ENCODE results near the gene MYMK. TPM values are rescaled to one million over a fixed set of nuclear protein-coding genes. Genes with fewer than 3 reads are reported as not detected.

MYMK gene
- total RNA-seq, 4 donors from 2014 or later: not detected

DNA sequence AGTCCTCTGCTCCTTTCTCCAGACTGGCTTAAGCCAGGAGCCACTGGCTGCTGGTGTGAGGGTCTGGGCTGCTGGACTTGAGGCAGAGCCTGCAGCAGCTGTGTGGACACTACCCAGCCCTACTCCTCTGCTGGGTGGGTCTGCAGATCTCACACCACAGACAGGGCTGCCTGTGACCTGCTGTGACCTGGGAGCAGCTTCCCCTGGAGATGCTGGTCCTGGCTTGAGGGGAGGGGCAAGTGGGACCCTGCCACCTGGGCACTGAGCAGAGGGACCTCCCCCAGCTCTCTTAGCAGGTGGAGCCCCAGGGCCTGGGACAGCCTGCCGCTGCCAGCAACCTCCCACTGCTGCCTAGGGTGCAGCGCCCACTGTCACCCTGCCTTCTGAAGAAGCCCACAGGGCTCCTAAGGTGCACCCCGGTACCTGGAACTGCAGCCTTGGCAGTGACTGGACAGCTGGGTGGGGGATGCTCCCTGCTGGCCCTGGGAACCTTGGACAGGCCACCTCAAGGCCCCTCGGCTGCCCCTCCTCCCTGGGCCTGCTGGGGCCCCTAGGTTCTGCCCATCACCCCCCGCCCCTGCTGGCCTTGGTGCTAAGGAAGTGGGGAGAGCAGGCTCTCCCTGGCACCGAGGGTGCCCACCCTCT is 55.9 kb downstream of the MYMK start:
- intact Hi-C loops (cut with DNase I; ENCODE audit: low total_unique reads): no loop called here
- no peak overlapping the region for H3K4me3 ChIP-seq (ENCODE audit: low read depth, poor library complexity, severe bottlenecking)
- no peak for TF ChIP-seq POLR2A (IDR thresholded peaks at IDR 0.05)
- TF ChIP-seq, protein P1, sequence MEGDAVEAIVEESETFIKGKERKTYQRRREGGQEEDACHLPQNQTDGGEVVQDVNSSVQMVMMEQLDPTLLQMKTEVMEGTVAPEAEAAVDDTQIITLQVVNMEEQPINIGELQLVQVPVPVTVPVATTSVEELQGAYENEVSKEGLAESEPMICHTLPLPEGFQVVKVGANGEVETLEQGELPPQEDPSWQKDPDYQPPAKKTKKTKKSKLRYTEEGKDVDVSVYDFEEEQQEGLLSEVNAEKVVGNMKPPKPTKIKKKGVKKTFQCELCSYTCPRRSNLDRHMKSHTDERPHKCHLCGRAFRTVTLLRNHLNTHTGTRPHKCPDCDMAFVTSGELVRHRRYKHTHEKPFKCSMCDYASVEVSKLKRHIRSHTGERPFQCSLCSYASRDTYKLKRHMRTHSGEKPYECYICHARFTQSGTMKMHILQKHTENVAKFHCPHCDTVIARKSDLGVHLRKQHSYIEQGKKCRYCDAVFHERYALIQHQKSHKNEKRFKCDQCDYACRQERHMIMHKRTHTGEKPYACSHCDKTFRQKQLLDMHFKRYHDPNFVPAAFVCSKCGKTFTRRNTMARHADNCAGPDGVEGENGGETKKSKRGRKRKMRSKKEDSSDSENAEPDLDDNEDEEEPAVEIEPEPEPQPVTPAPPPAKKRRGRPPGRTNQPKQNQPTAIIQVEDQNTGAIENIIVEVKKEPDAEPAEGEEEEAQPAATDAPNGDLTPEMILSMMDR (IDR thresholded peaks at IDR 0.05): no peak
- no peak for DNase-seq (ENCODE audit: low spot score in 2 of 2)
- WGBS, 2 donors: 89 to 98% methylated on average over 5 to 6 of the region's 6 CpGs

DNA sequence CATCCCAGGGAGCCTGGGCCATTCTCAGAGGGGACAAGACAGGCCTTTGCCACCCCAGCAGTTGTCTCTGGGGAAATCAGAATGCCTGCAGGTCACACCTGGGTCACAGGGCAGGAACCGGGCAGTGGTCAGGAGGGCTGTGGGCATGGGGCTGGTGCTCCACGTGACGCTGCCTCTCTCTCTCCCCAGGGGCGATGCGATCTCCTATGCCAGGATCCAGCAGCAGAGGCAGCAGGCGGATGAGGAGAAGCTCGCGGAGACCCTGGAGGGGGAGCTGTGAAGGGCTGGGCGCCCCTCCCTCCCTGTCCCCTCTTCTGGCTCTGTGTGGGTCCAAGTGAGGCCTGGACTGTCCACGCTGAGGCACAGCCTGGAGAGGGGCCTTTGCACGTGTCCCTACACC is 56.4 kb downstream of the MYMK start:
- 92 to 93% methylated on average over 11 of the region's 11 CpGs for WGBS, 2 donors
- intact Hi-C loops (cut with DNase I; ENCODE audit: low total_unique reads): no loop called here
- no peak overlapping the region for H3K4me3 ChIP-seq (ENCODE audit: low read depth, poor library complexity, severe bottlenecking)
- DNase-seq (ENCODE audit: low spot score in 2 of 2): no peak
- TF ChIP-seq, protein P1 (IDR thresholded peaks at IDR 0.05): no peak

DNA sequence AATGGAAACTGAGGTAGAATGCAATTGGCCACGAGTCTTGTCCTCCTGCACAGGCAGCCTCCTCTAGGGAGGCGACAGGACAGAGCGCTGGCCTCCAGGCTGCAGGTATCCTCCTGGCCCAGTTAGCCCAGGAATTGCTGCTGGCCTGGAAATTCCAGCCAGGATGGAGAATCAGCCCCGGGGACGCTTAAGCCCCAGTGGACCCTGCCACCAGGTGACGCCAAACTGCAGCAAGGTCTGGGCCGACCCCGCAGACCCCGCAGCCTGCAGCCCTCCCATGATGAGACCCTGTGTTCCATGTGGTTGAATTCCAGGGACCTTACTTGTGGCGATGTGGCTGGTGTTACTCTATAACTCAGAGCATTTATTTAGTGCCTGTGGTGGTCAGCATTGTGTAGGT is 57.7 kb downstream of the MYMK start:
- TF ChIP-seq, protein P1 (IDR thresholded peaks at IDR 0.05): no peak
- no peak for TF ChIP-seq POLR2A (IDR thresholded peaks at IDR 0.05)
- no peak overlapping the region for H3K4me3 ChIP-seq (ENCODE audit: low read depth, poor library complexity, severe bottlenecking)
- no peak for DNase-seq (ENCODE audit: low spot score in 2 of 2)
- intact Hi-C loops (cut with DNase I; ENCODE audit: low total_unique reads): no loop called here
- WGBS, 2 donors: 83 to 90% methylated on average over 10 of the region's 10 CpGs

DNA sequence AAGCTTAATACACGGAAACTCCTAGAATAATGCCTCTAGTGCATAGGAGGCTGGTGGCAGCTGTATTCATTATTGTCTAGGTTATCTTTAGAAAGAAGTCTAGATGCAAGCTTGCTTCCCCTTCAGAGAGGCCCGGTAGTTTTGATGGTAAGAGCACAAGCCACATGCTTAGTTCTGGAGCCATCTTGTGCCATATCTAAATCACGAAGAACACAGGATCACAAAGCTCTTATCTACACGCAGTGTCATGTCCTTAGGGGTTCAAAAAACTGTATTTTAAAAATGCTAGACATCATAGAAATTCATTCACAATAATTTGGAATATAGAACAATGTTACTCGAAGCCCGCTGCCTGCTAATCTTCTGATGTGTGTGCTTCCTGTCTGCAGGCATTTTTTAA is 58.8 kb downstream of the MYMK start:
- H3K4me3 ChIP-seq (ENCODE audit: low read depth, poor library complexity, severe bottlenecking): no peak overlapping the region
- intact Hi-C loops (cut with DNase I; ENCODE audit: low total_unique reads): no loop called here
- DNase-seq (ENCODE audit: low spot score in 2 of 2): no peak
- 81 to 84% methylated on average over 6 of the region's 6 CpGs for WGBS, 2 donors
- no peak for TF ChIP-seq POLR2A (IDR thresholded peaks at IDR 0.05)
- TF ChIP-seq, protein P1 (IDR thresholded peaks at IDR 0.05): no peak

DNA sequence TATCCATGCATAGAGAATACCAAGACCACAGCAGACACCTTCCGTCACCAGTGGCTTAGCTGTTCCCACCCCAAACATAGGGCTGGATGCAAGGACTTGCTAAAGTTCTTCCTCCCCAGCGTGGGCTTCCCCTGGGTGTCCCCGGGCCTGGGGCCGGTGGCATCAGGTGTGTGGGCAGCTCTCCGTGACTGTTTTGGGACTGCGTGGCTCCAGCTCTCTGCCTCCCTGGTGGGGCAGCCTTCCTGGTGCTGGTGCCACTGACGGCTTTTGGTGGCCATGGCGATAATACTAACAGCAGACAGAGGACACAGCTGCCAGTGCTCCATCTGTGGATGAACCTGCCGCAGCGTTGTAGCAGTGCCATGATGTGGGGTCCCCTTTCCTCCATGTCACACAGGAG is 60.1 kb downstream of the MYMK start:
- H3K4me3 ChIP-seq (ENCODE audit: low read depth, poor library complexity, severe bottlenecking): no peak overlapping the region
- no peak for TF ChIP-seq POLR2A (IDR thresholded peaks at IDR 0.05)
- TF ChIP-seq, protein P1 (IDR thresholded peaks at IDR 0.05): no peak
- no peak for DNase-seq (ENCODE audit: low spot score in 2 of 2)
- intact Hi-C loops (cut with DNase I; ENCODE audit: low total_unique reads): no loop called here
- 93 to 95% methylated on average over 10 of the region's 10 CpGs for WGBS, 2 donors

Other genes with a start within 250 kb of the MYMK start
- 10 to 100 TPM in 2 of 4 donors, 1 to 10 TPM in 2; 1.4 to 18.4 (median 11.5) TPM for gene ABO, start 249.8 kb downstream of the MYMK start, total RNA-seq
- 10 to 100 TPM; 21.7 to 37.4 (median 27.4) TPM for gene SURF6, start 188.8 kb downstream of the MYMK start, total RNA-seq
- 10 to 100 TPM; 12.3 to 31.1 (median 26.9) TPM for gene MED22, start 176.8 kb downstream of the MYMK start, total RNA-seq
- 1,000 to 10,000 TPM; 2,005 to 2,991 (median 2,631) TPM for gene RPL7A, start 176.7 kb downstream of the MYMK start, total RNA-seq
- gene SURF1, start 168.5 kb downstream of the MYMK start, total RNA-seq: 10 to 100 TPM; 20.1 to 54.3 (median 36.3) TPM
- gene SURF2, start 168.4 kb downstream of the MYMK start, total RNA-seq: 10 to 100 TPM; 31.2 to 40.7 (median 35.4) TPM
- gene SURF4, start 148.9 kb downstream of the MYMK start, total RNA-seq: 100 to 1,000 TPM in 2 of 4 donors, 10 to 100 TPM in 2; 84.2 to 114 (median 100) TPM
- 1 to 10 TPM in 2 of 4 donors, under 1 TPM in 1, not detected in 1; 0.54 to 7.0 (median 3.7) TPM for gene STKLD1, start 148.6 kb downstream of the MYMK start, total RNA-seq
- gene REXO4, start 106.9 kb downstream of the MYMK start, total RNA-seq: 10 to 100 TPM; 18.8 to 26.5 (median 24.6) TPM
- gene ADAMTS13, start 102.6 kb downstream of the MYMK start, total RNA-seq: 1 to 10 TPM; 1.1 to 2.7 (median 1.8) TPM
- gene CACFD1, start 65.0 kb downstream of the MYMK start, total RNA-seq: 10 to 100 TPM in 1 of 4 donors, 1 to 10 TPM in 3; 4.1 to 10.6 (median 8.0) TPM
- 1 to 10 TPM in 1 of 4 donors, under 1 TPM in 1, not detected in 2; 0.54 to 1.0 TPM for gene SLC2A6, start 45.9 kb downstream of the MYMK start, total RNA-seq
- gene ADAMTSL2, start 9.7 kb upstream of the MYMK start, total RNA-seq: 1 to 10 TPM in 1 of 4 donors, under 1 TPM in 2, not detected in 1; 0.08 to 1.5 (median 0.32) TPM
- gene FAM163B, start 84.4 kb upstream of the MYMK start, total RNA-seq: not detected
- gene DBH, start 111.4 kb upstream of the MYMK start, total RNA-seq: under 1 TPM in 1 of 4 donors, not detected in 3; 0.06 TPM
- gene SARDH, start 213.4 kb upstream of the MYMK start, total RNA-seq: under 1 TPM in 2 of 4 donors, not detected in 2; 0.10 to 0.29 TPM